COR-L47 (cell line): ENCODE data around the gene SST.

Experiments used
- DNase-seq: peaks from one replicate; lab custom pipeline; 2025; lab: John Stamatoyannopoulos, UW

Gene SST

GRCh38 chr3:187669675-187670504 lies at the start of gene SST:
Gene SST, minus strand, starts transcription at chr3:187670394. Its CDS starts 103 bp downstream, at chr3:187670291.
- no peak for DNase-seq

GRCh38 chr3:187719628-187720336 lies 49.6 kb upstream of the SST start:
- no peak for DNase-seq

GRCh38 chr3:187718802-187719201 lies 48.6 kb upstream of the SST start:
- DNase-seq = no peak

- no peak for DNase-seq
Measured at GRCh38 chr3:187717572-187717971, 47.4 kb upstream of the SST start.

GRCh38 chr3:187714404-187714979 lies 44.3 kb upstream of the SST start:
- peak; percentile 43 for DNase-seq

GRCh38 chr3:187713504-187713903 lies 43.3 kb upstream of the SST start:
- no peak for DNase-seq

GRCh38 chr3:187709155-187709554 lies 39.0 kb upstream of the SST start:
- DNase-seq = no peak

- no peak for DNase-seq
Measured at GRCh38 chr3:187708696-187709095, 38.5 kb upstream of the SST start.

- DNase-seq = no peak
Measured at GRCh38 chr3:187706971-187707370, 36.8 kb upstream of the SST start.

GRCh38 chr3:187705164-187705563 lies 35.0 kb upstream of the SST start:
- no peak for DNase-seq

- DNase-seq = no peak
Measured at GRCh38 chr3:187702507-187703033, 32.4 kb upstream of the SST start, which contains the start of gene RTP2. Gene RTP2, minus strand, starts transcription at chr3:187702557. Its CDS starts 429 bp downstream, at chr3:187702128.

GRCh38 chr3:187700249-187700648 lies 30.1 kb upstream of the SST start:
- DNase-seq = no peak

- DNase-seq = no peak
Measured at GRCh38 chr3:187698499-187699399, 28.6 kb upstream of the SST start.

GRCh38 chr3:187696021-187696420 lies 25.8 kb upstream of the SST start:
- DNase-seq = no peak

- DNase-seq = no peak
Measured at GRCh38 chr3:187695449-187695848, 25.3 kb upstream of the SST start.

- no peak for DNase-seq
Measured at GRCh38 chr3:187694801-187695200, 24.6 kb upstream of the SST start.

- DNase-seq = no peak
Measured at GRCh38 chr3:187693431-187693830, 23.2 kb upstream of the SST start.

- DNase-seq = no peak
Measured at GRCh38 chr3:187689984-187690383, 19.8 kb upstream of the SST start.

GRCh38 chr3:187686621-187687273 lies 16.6 kb upstream of the SST start:
- no peak for DNase-seq

GRCh38 chr3:187685948-187686347 lies 15.8 kb upstream of the SST start:
- DNase-seq = no peak

- DNase-seq = no peak
Measured at GRCh38 chr3:187684880-187685279, 14.7 kb upstream of the SST start.
